HG02678 (cell line): ENCODE measurements around the gene RAB8B.

Experiments used
- ATAC-seq: cut with Tn5 transposase; IDR thresholded peaks from one replicate; pipeline ENCODE4 v1.9.1; 2021; ENCODE audit warnings: mild to moderate bottlenecking, moderate library complexity; ENCODE audit not compliant: unreplicated experiment

RAB8B gene

GRCh38 chr15:63260791-63261190 lies 71.4 kb downstream of the RAB8B start:
- ATAC-seq = no peak

GRCh38 chr15:63261311-63261710 lies 71.9 kb downstream of the RAB8B start:
- no peak for ATAC-seq

- no peak for ATAC-seq
Measured at GRCh38 chr15:63263519-63263918, 74.1 kb downstream of the RAB8B start.

- no peak for ATAC-seq
Measured at GRCh38 chr15:63264688-63265293, 75.4 kb downstream of the RAB8B start.

GRCh38 chr15:63274427-63274826 lies 85.0 kb downstream of the RAB8B start:
- no peak for ATAC-seq

- peak; percentile 4 for ATAC-seq
Measured at GRCh38 chr15:63276342-63277037, 87.1 kb downstream of the RAB8B start.

GRCh38 chr15:63277038-63277892 lies 87.9 kb downstream of the RAB8B start, which contains the start of gene APH1B:
Gene APH1B, plus strand, starts transcription at chr15:63277605. Its CDS starts 19 bp downstream, at chr15:63277624.
- ATAC-seq = peak; percentile 85

GRCh38 chr15:63277893-63278456 lies 88.6 kb downstream of the RAB8B start:
- ATAC-seq = peak; percentile 23

GRCh38 chr15:63283126-63283525 lies 93.7 kb downstream of the RAB8B start:
- no peak for ATAC-seq

GRCh38 chr15:63284335-63284734 lies 94.9 kb downstream of the RAB8B start:
- ATAC-seq = no peak

GRCh38 chr15:63287109-63287508 lies 97.7 kb downstream of the RAB8B start:
- no peak for ATAC-seq

- ATAC-seq = no peak
Measured at GRCh38 chr15:63288342-63288741, 98.9 kb downstream of the RAB8B start.

- ATAC-seq = no peak
Measured at GRCh38 chr15:63288778-63289378, 99.5 kb downstream of the RAB8B start.

GRCh38 chr15:63291507-63291906 lies 102.1 kb downstream of the RAB8B start:
- ATAC-seq = no peak

- ATAC-seq = no peak
Measured at GRCh38 chr15:63292241-63292640, 102.8 kb downstream of the RAB8B start.

- ATAC-seq = no peak
Measured at GRCh38 chr15:63292771-63293170, 103.4 kb downstream of the RAB8B start.

- no peak for ATAC-seq
Measured at GRCh38 chr15:63294359-63294758, 105.0 kb downstream of the RAB8B start.

- ATAC-seq = no peak
Measured at GRCh38 chr15:63295341-63295740, 105.9 kb downstream of the RAB8B start.

- no peak for ATAC-seq
Measured at GRCh38 chr15:63296195-63296594, 106.8 kb downstream of the RAB8B start.

GRCh38 chr15:63299943-63300575 lies 110.7 kb downstream of the RAB8B start:
- ATAC-seq = no peak
